GM12891 (cell line): ENCODE data around the gene DFFB.

ENCODE experiments used
- POLR2A ChIP-seq: IDR thresholded peaks from 2 replicates; pipeline ENCODE4 v1.6.1; 2011; ENCODE audit warnings: low read depth, low read length, control low read depth
- POLR2AphosphoS5 ChIP-seq: IDR thresholded peaks from 2 replicates; pipeline ENCODE4 v1.6.1; 2011; ENCODE audit warnings: low read depth, low read length, control low read depth

GRCh38 chr1:3811595-3811911, 45.7 kb upstream of the DFFB start:
- TF ChIP-seq POLR2A (no peak), POLR2AphosphoS5 (no peak)
